Measurements from ENCODE around the gene ILKAP. TPM values are rescaled to one million over a fixed set of nuclear protein-coding genes. Genes with fewer than 3 reads are reported as not detected.

ILKAP gene
- total and polyA plus RNA-seq, 12 donors, result 12.3 to 131 (median 26.1) TPM

GRCh38 chr2:238251986-238252385 is 48.5 kb upstream of the ILKAP start:
- WGBS, 4 donors, result 89 to 100% (median 96%) methylated on average over 4 to 11 of the region's 11 CpGs
- H3K27ac ChIP-seq, result no peak overlapping the region
- intact Hi-C loops (cut with DNase I), result loop anchor here in 1 of 2 donors (10.0 kb wide), 1 partner anchor 397 kb away; the partner anchor contains the start of gene RAMP1
- H3K4me3 ChIP-seq, result no peak overlapping the region
- H3K4me1 ChIP-seq (replicated peaks in 1 of 2), result peaks cover 6 to 7% of the 10 kb centered on the region in 2 donors
- TF ChIP-seq, protein P1, sequence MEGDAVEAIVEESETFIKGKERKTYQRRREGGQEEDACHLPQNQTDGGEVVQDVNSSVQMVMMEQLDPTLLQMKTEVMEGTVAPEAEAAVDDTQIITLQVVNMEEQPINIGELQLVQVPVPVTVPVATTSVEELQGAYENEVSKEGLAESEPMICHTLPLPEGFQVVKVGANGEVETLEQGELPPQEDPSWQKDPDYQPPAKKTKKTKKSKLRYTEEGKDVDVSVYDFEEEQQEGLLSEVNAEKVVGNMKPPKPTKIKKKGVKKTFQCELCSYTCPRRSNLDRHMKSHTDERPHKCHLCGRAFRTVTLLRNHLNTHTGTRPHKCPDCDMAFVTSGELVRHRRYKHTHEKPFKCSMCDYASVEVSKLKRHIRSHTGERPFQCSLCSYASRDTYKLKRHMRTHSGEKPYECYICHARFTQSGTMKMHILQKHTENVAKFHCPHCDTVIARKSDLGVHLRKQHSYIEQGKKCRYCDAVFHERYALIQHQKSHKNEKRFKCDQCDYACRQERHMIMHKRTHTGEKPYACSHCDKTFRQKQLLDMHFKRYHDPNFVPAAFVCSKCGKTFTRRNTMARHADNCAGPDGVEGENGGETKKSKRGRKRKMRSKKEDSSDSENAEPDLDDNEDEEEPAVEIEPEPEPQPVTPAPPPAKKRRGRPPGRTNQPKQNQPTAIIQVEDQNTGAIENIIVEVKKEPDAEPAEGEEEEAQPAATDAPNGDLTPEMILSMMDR (IDR thresholded peaks at IDR 0.05), result no peak
- no peak for TF ChIP-seq POLR2A (IDR thresholded peaks at IDR 0.05)
- no peaks in the 10 kb centered on the region for H3K27me3 ChIP-seq
- H3K36me3 ChIP-seq (replicated peaks in 1 of 2), result peaks cover 0 to 31% of the 10 kb centered on the region in 2 donors
- H3K9me3 ChIP-seq (replicated peaks in 1 of 3), result no peaks in the 10 kb centered on the region
- no peak for DNase-seq

GRCh38 chr2:238251331-238251730 is 47.8 kb upstream of the ILKAP start:
- no peak overlapping the region for H3K4me3 ChIP-seq
- H3K4me1 ChIP-seq (replicated peaks in 1 of 2), result peaks cover 6 to 7% of the 10 kb centered on the region in 2 donors
- H3K27ac ChIP-seq, result no peak overlapping the region
- TF ChIP-seq, protein P1 (IDR thresholded peaks at IDR 0.05), result no peak
- no peak for TF ChIP-seq POLR2A (IDR thresholded peaks at IDR 0.05)
- H3K27me3 ChIP-seq, result no peaks in the 10 kb centered on the region
- intact Hi-C loops (cut with DNase I), result loop anchor here in 1 of 2 donors (10.0 kb wide), 1 partner anchor 397 kb away; the partner anchor contains the start of gene RAMP1
- no peak for DNase-seq
- peaks cover 0 to 31% of the 10 kb centered on the region in 2 donors for H3K36me3 ChIP-seq (replicated peaks in 1 of 2)
- H3K9me3 ChIP-seq (replicated peaks in 1 of 3), result no peaks in the 10 kb centered on the region
- WGBS, 4 donors, result 96 to 100% (median 97%) methylated on average over 2 to 12 of the region's 12 CpGs

DNA sequence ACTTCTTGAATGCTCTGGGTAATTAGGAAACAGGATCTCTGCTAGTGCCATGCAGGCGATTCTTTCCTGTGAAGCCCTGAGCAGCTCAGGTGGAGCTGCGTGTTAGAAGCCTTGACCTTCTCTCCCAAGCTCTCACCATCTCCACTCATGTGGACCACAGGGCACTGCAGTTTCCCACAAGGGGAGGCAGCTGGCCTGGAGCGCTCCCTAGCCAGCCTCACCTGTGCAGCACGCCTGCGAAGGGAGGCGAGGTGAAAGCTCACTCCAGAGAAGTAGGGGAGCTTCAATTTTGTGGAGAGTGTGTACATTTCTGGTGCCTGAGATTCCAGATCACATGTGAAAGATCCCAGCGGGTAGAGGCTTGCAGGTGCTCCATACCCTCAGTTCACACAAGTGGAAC is 47.4 kb upstream of the ILKAP start:
- intact Hi-C loops (cut with DNase I), result loop anchor here in 1 of 2 donors (10.0 kb wide), 1 partner anchor 396 kb away; the partner anchor contains the start of gene RAMP1
- H3K36me3 ChIP-seq (replicated peaks in 1 of 2), result peaks cover 0 to 29% of the 10 kb centered on the region in 2 donors
- no peak overlapping the region for H3K27ac ChIP-seq
- H3K9me3 ChIP-seq (replicated peaks in 1 of 3), result no peaks in the 10 kb centered on the region
- no peaks in the 10 kb centered on the region for H3K27me3 ChIP-seq
- peaks cover 6 to 7% of the 10 kb centered on the region in 2 donors for H3K4me1 ChIP-seq (replicated peaks in 1 of 2)
- no peak for DNase-seq
- TF ChIP-seq POLR2A (IDR thresholded peaks at IDR 0.05), result no peak
- WGBS, 4 donors, result 79 to 100% (median 95%) methylated on average over 5 to 7 of the region's 7 CpGs
- no peak overlapping the region for H3K4me3 ChIP-seq

GRCh38 chr2:238247841-238248453 is 44.5 kb upstream of the ILKAP start:
- H3K27me3 ChIP-seq, result no peaks in the 10 kb centered on the region
- DNase-seq, result peak in 4 of 7 donors; percentile 34 to 61 (median 52)
- WGBS, 4 donors, result 38 to 53% (median 44%) methylated on average over 10 of the region's 10 CpGs
- intact Hi-C loops (cut with DNase I), result no loop called here
- no peaks in the 10 kb centered on the region for H3K9me3 ChIP-seq (replicated peaks in 1 of 3)
- TF ChIP-seq POLR2A (IDR thresholded peaks at IDR 0.05), result no peak
- TF ChIP-seq, protein P1 (IDR thresholded peaks at IDR 0.05), result no peak
- peaks cover 0 to 16% of the 10 kb centered on the region in 2 donors for H3K36me3 ChIP-seq (replicated peaks in 1 of 2)
- no peak overlapping the region for H3K4me3 ChIP-seq
- H3K27ac ChIP-seq, result peak overlapping the region in 3 of 5 donors; percentile 49 to 61 (median 59)
- peaks cover 10 to 13% of the 10 kb centered on the region in 2 donors for H3K4me1 ChIP-seq (replicated peaks in 1 of 2)
